HuH-7 (cell line): Measurements from ENCODE around the gene EXT2.

Experiments used
- DNase-seq: peaks from one replicate; pipeline ENCODE4 v3.0.0; 2011; ENCODE audit warnings: low spot score

Gene EXT2

DNA sequence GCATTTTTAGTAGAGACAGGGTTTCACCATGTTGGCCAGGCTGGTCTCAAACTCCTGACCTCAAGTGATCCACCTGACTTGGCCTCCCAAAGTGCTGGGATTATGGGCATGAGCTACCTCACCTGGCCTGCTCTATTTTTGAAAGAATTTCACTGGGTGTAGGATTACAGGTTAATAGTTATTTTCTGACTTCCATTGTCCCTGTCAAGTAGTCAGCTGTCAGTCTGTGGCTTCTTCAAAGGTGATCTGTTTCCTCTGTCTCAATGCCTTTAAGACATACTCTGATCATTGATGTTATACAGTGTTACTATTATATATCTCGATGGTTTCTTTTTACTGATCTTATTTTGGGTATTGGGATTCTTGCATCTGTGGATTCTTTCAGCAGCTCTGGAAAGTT, 10.1 kb upstream of the EXT2 start:
- DNase-seq, result no peak

DNA sequence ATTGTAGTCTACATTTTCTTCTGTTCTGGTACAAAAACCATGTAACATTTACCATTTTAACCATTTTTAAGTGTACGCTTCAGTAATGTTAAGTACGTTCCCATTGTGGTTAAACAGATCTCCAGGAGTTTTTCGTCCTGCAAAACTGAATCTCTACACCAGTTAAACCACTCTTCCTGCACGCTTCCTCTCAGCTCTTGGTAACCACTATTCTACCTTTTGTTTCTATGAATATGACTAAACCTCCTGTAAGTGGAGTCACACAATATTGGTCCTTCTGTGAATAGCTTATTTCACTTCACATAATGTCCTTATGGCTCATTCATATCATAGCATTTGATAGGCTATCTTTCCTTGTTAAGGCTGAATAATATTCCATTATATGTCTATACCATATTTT, 7.1 kb upstream of the EXT2 start:
- DNase-seq, result no peak

DNA sequence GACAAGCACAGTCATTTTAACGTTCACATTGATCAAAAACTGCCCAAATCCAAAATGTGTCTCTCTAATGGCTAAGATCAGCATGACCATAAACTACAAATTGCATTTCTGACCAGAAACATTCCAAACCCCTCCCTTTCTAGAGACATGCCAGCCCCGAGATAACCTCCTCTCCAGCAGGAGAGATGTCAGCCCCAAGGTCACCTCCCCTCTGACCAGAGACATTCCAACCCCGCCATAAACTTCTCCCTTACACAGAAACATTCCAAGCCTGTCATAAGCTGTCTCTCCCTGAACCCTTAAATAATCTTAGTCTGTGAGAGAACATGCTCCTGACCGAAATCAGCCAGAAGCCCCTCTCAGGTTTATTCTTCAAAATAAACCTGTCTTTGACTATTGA, 6.6 kb upstream of the EXT2 start:
- DNase-seq, result no peak

DNA sequence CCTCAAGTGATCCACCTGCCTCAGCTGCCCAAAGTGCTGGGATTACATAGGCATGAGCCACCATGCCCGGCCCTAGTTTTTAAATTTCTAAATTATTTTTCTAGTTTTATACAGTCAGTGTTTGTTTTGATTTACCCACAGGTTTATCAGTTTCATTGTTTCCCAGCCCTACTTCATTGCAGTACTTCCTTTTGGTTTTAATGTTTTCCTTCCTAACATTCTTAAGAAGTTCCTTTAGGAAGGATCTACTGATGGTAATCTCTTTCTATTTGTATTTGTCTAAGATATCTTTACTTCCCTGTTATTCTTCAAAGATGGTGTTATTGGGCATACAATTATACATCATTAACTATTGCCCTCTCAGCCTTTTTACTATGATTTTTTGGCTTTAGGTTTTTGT, 4.9 kb upstream of the EXT2 start:
- DNase-seq, result no peak

DNA sequence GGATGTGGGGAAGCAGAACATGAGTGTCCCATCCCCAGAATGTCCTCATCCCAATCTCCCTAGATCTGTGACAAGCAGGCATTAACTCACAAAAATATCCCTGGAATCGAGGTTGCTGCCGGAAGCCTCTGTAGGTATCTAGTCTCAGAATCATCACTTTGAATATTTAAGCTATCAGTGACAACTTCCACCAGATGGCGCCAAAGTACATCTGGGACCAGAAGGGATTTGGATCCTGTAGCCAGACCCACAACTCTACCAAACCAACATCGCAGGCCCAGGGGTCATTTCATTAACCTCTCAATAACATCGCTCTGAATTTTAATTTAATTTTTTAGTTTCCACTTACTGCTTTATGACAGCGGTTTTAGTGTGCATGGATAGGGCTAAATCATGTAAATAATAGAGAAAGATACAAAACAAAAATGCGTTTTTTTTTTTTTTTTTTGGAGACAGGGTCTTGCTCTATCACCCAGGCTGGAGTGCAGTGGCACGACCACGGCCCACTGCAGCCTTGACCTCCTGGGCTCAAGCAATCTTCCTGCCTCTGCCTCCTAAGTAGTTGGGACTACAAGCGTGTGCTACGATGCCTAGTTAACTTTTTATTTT, 1.1 kb upstream of the EXT2 start:
- peak; percentile 79 for DNase-seq

DNA sequence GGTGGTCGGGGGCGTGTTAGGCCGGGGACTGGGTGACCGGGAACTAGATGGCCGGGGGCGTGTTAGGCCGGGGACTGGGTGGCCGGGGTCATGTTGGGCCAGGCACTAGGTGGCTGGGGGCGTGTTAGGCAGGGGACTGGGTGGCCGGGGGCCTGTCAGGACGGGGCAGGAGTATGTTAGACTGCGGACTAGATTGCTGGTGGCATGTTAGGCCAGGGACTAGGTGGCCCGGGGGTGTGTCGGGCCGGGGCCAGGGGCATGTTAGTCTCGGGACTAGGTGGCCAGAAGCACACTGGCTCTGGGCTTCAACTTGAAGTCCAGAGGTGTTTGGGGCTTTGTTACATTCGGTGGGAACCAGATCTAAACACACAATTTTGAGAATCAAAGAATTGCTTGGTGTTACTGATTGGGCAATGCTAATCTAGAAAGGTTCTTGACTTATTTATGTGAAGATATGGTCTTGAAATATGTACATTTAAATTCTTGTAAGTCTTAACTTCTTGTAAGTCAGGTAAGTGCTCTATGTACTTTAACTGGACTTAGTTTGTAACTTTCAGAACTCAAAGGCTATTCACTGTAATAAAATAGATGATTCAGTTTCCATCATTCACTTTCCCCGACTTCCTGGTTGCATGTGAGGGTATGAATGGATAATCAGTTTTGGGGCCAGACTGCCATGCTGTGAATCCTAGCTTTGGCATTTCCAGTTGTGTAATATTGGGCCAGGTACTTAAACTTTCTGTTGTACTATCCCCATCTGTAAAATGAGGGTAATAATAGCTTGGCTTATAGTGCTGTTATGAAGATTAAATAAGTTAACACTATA, 1.1 kb downstream of the EXT2 start:
- peak; percentile 26 for DNase-seq

DNA sequence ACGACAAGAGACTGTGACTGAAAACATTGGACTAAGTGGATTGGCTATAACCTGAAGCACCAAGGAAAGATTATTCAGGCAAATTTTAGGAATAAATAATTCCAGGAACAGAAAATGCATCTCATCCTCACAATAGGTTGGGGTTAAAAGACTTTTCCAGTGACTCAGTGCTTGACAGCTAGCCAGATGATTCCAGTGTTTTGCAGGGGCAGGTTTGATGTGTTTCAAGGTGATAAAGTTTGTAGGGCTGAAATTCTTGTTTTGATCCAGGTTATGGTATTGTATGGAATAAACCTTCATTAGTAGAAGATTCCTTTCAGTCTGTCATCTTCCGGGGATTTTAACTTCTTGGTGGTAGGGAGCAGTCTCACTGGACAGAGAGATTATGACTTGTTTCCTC, 2.3 kb downstream of the EXT2 start:
- no peak for DNase-seq

DNA sequence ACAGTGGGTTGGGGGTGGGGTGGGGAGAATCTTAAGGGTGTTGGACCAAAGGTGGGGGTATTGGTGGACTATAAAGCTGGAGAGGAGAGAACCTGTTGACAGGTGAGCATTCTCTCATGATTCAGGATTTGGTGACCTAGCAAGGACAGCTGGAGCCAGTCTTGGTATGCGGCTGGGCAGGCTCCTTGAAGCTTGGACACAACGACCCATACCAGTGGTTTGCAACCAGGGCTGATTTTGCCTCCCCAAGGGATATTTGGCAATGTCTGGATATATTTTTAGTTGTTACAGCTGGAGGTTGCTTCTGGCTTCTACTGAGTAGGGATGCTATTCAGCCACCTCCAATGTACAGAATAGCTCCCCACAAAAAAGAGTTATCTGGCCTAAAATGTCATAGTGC, 5.6 kb downstream of the EXT2 start:
- no peak for DNase-seq

DNA sequence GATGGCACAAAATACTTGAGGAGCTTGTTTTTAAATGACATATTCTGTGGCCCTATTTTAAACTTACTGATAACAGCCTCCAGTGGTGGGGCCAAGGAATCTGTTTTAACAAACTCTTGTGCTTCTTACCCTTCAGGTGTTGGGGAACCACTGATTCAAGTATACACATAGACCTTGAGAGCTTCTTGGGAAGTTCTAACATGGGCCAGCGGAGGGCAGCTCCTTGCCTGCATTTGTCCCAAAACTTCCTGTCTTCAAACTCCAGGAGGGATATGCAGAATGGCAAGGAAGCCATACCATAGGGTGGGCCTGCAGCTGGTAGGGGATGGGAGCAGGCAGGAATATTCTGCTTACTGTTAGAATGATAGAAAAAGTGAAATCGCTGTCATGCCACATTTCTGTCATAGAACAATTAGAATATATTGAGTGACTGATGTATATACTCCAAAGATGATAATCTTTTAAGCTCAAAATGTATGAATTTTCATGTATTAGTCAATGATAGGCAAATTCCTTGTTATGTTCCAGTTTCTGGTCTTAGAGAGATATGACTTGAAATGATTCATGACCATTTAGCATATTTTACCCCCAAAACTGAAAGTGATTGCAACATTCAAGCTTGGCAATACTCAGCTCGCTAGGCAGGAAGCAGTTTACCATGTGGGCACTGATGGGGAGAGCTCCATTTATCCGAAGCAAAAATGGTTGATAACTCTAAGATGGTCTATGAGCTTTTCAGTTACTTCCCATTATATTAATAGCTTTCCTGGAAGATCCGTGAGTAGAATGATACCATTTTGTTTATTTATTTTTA, 9.2 kb downstream of the EXT2 start:
- no peak for DNase-seq

DNA sequence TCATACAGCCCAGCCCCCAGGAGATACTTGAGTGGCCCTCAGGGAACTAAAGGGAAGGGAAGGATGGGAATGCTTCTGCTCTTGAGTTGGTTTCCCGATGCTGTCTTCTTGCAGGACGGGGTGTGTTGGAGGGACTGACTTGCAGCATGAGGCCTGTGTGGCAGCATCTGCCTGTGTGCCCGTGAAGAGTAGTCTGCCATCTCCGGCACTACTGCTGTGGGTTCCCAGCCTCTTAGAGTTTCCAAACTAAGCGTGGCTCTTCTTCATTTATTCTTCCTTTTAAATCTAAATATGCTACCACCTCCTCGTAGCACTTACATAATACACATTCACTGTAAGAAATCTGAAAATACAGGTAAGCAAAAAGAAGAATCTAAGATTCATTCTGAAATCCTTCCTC, 12.8 kb downstream of the EXT2 start:
- no peak for DNase-seq

DNA sequence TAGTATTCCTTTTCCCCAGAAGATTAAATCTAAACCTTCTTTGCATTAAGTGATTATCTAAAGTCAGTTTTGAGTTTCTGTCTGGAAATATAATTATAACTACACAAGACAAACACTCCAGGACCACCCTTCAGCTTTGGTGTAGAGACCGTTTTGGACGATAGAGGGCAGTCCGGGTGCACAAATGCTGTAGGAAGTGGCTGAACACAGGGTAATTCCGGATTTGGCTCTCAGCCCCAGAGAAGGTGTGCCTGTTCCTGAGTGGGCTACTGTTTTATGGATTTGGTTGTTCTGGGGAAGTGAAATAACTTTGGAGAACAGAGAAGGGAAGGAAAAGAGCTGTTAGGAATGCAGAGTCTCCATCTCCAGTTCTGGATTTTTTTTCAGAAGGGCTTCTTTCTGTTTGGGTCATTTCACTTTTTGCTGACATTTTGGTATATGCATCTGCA, 14.8 kb downstream of the EXT2 start:
- DNase-seq, result peak; percentile 56

DNA sequence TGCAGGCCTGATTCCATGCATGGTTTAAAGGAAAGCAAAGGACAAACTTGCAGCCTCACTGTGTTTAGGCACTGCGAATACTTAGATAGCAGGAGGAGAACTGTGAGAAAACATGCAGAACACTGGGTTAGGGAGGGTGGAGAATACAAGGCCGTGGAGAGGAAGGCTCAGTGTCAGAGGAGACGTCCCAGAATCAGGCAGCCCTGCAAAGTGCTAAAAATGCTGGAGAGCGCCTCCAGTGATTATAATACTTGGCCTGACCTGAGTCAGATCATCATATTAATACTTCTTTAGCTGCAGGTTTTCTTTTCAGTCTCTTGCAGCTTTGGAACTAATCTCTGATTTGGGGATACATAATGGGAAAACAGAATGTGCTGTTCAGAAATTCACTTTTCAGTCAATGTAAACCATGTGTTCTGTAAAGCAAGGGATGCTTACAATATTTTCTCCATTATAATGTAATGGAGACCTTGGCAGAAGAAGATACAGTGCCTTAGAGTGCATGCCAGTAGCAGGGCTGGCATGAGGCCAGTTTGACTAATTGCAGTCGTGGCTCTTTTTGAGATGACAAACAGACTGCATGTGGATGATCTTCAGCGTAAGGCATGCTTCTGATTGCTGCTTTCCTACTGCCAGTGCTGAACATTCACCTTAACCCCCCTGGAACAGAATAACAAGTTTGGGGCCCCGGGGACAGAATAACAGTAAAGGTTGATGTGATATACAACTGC, 16.8 kb downstream of the EXT2 start:
- no peak for DNase-seq

DNA sequence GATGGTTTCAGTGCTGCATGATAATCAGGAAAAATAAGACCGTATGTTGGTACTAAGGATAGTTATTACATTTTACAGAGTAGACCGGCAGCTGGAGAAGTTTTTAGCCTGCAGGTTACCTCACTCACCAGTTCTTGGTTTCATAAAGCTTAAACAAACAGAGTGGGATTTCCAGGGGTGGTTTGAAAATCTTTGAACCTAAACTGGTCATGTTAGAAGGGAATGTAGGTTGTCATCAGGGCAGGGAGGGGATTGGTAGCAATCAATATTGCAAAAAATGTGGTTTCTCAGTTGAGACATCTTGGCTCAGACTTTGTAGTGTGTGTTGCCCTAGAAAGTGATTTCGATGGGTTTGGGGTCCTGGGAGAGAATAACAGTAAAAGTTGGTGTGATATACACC, 17.5 kb downstream of the EXT2 start:
- DNase-seq, result no peak

DNA sequence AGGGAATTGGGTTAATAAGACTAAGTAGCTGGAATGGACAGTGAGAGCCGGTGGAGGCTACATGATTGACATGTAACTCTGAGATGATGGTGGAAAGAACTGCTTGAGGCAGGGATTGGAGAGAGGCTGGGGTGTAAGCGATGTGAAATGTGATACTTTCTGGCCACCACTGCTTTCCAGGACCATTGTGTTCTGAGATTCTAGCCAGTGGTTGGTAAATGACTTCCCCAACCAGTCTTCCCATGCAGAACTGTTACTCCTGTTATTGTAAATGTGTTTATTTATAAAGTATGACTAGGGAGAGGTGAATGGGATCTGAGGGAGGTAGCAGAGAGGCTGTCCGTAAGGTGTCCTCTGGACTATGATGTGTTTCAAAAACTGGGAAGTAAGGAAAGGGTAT, 18.1 kb downstream of the EXT2 start:
- no peak for DNase-seq

DNA sequence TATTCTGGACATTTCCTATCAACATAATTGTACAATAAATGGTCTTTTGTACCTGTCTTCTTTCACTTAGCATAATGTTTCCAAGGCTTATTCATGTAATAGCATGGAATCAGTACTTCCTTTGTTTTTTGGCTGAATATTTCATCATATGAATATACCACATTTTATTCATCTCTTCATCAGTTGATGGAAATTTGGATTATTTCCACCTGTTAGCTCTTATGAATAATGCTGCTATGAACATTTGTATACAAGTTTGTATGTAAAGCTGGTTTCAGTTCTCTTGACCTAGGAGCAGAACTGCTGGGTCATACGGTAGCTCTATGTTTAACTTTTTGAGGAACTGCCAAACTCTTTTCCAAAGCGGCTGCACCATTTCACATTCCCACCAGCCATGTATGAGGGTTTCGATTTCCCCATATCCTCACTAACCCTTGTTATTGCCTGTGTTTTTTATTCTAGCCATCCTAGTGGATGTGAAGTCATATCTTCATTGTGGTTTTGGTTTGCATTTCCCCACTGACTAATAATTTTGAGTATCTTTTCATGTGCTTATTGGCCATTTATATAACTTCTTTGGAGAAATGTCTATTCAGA, 20.9 kb downstream of the EXT2 start:
- DNase-seq, result no peak

DNA sequence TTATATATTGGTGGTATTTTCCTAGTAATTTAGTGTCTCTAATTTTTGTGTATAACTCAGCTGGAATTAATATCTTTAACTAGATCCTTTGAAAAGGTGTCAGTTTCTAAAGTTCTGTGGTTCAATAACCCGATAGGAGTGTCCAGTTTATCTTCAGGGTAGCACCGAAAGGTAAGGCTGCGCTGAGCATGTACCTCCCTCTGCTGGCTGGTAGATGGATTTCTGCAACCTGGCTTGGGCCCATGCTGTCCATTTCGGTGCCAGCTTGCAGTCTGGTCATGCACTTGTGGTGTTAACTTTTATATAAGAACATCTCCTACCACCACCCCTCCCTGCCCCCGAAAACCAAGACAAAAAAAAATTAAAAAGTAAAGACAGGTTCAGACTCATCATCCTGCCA, 24.7 kb downstream of the EXT2 start:
- DNase-seq, result no peak

DNA sequence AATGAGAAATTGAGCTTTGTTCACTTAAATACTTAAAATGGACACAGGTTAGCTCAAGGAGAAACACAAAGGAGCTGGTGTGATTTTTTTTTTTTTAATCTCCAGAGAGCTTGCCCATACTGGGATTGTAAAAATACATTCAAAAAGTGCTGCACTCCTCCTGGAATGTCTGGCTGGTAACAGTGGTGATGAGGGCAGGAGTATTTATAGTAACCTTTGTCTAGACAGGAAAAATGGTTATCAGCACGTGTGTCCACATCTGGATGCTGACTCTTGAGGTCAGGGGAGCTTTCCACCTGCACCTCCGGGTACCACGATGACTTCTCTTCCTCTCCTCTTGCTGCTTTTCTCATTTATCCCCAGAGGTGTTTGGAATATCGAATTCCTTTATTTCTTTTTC, 30.1 kb downstream of the EXT2 start:
- DNase-seq, result no peak

DNA sequence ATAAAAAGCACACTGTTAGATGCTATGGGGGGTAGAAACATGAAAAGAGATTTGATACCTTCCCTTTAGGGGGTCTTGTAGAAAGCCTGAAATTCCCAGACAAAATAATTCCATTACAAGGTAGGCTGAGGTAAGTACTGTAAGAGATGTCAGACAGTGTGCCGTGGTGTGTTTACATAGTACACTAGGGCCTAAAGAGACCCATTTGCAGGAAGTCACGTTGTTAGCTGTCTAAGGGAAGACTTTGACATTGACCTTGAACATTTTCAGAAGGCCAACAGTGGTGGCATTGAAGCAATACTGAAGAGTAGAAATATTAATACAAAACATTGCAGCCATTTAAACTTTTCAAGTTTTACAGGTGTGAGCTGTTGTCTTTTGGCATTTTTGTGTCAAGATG, 30.8 kb downstream of the EXT2 start:
- DNase-seq, result no peak

DNA sequence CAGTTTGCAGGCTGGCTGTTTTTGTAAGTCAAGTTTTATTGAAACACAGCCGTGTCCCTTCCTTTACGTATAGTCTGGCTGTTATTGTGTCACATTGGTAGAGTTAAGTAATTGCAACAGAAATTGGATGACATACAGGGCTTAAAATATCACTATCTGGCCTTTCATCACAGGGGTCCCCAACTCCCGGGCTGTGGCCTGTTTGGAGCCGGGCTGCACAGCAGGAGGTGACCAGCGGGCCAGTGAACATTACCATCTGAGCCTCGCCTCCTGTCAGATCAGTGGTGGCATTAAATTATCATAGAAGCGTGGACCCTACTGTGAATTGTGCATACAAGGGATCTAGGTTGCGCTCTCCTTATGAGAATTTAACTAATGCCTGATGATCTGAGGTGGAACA, 31.7 kb downstream of the EXT2 start:
- no peak for DNase-seq

DNA sequence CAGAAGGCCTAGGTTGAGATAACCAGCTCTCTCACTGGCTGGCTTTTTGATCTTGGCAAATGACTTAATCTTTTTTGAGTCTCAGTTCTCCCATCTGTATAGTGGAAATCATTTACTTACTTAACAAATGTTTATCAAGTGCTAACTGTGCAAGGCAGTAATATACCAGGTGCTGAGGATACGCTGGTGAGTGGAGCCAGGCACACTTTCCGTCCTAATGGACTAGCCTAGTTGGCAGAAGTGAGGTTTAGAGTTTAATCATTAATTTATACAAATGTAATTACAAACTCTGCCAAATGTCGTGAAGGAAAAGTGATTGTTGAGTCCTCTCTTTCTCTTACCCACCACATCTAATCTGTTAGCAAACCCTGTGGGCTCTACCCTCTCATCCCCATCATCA, 33.3 kb downstream of the EXT2 start:
- DNase-seq, result no peak

DNA sequence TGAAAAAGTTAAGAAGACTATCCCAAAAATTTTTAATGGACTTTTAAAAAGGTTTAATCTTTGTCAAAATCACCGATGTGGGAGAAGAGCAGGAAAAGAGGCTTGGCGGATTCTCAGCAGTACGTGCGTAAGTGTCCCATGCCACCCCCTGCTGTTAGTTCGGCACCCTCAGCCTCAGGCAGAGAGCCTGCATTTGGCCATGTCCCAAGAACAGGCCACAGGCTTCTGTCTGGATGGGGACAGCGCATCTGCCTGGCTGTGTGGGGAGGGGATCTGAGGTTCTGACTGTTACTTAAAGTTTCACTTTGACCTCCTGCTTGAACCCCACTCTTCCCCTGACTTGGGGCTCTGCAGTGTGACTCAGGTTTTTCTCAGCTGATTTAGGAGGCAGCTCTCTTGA, 35.3 kb downstream of the EXT2 start:
- no peak for DNase-seq

DNA sequence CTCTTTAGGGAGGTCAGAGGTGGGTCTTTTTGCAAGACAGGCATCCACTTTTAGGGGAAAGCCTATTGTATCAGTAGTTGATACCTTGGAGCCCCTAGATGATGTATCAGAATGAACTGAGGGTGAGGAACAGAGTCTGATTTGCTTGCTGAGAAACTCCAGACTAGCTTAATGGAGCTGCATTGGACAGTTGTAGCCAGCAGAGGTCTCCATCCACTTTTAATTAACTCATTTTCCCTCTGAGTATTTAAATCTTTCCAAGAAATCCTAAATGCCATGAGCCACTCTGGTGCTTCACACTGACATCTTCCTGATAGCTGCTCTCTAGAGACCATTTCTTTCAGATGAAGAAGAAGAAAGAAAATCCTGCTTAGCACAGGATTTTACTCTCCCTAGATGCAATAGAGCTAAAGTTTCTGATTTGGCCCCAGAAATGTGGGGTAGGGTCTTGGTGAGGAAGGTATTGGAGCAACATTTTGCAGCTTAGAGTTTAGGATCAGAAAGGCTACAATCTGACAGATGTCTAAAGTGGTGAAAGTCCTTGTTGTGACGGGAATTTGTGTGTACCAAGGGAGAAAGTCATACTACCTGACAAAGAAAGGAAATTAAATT, 38.0 kb downstream of the EXT2 start:
- DNase-seq, result peak; percentile 15
